ENCODE results near the gene NKX1-1. TPM values are rescaled to one million over a fixed set of nuclear protein-coding genes. Genes with fewer than 3 reads are reported as not detected.

Gene NKX1-1
- polyA plus RNA-seq, 1 experiment = not detected

DNA sequence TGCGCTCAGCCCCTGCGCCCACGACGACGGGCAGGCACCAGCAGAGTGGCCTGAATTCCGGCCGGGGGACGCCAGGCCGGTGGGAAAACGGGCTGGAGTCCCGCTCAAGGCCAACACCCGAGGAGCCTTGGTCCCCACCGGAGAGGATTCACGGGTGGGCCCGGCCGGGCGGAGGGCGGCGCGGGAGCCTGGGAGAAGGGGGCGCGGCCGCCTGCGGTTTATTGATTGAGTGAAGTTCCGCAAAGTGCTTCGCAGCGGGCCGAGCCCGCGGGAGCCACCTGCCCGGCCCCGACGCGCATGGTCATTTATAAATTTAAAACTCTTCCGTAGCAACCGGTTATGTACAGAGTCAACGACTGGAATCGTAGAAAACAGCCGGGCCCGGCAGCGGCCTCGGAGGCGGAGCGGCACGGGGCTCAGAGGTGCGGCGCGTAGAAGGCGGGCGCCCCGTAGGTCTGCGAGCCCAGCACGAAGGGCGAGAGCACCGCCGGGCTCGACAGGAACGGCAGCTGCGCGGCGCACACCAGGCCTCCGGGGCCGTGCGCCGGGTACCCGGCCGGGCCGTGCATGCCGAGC lies 3.6 kb downstream of the NKX1-1 start:
- TF ChIP-seq CTCF (IDR thresholded peaks at IDR 0.05; ENCODE audit: insufficient read depth, low read depth, low read length) = no peak

GRCh38 chr4:1402021-1402515 lies 4.2 kb downstream of the NKX1-1 start:
- Histone ChIP-seq H3K4me3 (ENCODE audit: low read depth, low read length) (no peak overlapping the region), H3K36me3 (ENCODE audit: control insufficient read depth, insufficient read depth, low read length) (no peaks in the 10 kb centered on the region), H3K27me3 (ENCODE audit: control insufficient read depth, insufficient read depth, low read length) (peaks cover 33% of the 10 kb centered on the region)
- no peak for DNase-seq (ENCODE audit: low read depth)
- ChIA-PET POLR2A (no interaction called here), CTCF (interaction anchor here (1.5 kb wide), 1 partner anchor 46 kb away, joined by 4 read pairs; no protein-coding TSS in a partner anchor)
- TF ChIP-seq CTCF (IDR thresholded peaks at IDR 0.05; ENCODE audit: insufficient read depth, low read depth, low read length) = no peak

More for the DNA sequence above, 3.6 kb downstream of the NKX1-1 start:
- Histone ChIP-seq H3K27me3 (ENCODE audit: control insufficient read depth, insufficient read depth, low read length) (peaks cover 35% of the 10 kb centered on the region), H3K36me3 (ENCODE audit: control insufficient read depth, insufficient read depth, low read length) (no peaks in the 10 kb centered on the region), H3K4me3 (ENCODE audit: low read depth, low read length) (no peak overlapping the region)
- DNase-seq (ENCODE audit: low read depth) = no peak
- ChIA-PET CTCF (interaction anchor here (1.5 kb wide), 1 partner anchor 46 kb away, joined by 4 read pairs; no protein-coding TSS in a partner anchor), POLR2A (no interaction called here)

DNA sequence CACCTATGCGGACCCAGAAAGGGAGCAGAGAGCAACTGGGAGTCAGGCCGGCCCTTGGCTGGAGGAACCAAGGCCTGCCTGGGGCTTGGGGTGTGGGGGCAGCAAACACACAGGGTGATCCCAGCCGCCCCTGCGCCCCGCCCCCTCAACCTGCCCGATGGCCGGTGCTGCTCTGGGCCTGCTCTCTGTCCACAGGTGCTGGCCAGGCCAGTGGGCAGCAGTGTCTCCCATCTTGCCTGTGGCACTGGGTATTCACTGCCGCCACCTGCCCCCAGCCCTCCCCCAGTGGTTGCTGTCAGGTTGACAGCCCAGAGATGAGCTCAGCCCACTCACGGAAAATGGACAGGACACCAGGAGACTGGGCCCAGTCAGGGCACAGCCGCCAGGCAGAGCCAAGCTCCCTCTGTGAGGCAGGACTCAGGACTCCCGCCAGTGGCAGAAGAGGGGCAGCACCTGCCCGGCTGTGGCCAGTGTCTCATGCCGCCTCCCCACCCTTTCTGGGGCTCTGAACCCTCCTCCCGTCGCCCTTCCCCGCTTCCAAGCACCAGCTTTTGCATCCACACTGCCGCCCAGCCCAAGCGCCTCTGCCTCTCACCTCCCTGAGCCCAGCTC lies 4.7 kb downstream of the NKX1-1 start:
- Histone ChIP-seq H3K36me3 (ENCODE audit: control insufficient read depth, insufficient read depth, low read length) (no peaks in the 10 kb centered on the region), H3K4me3 (ENCODE audit: low read depth, low read length) (no peak overlapping the region), H3K27me3 (ENCODE audit: control insufficient read depth, insufficient read depth, low read length) (peaks cover 33% of the 10 kb centered on the region)
- ChIA-PET CTCF (interaction anchor here (1.5 kb wide), 1 partner anchor 45 kb away, joined by 4 read pairs; no protein-coding TSS in a partner anchor), POLR2A (no interaction called here)
- DNase-seq (ENCODE audit: low read depth) = no peak
- TF ChIP-seq CTCF (IDR thresholded peaks at IDR 0.05; ENCODE audit: insufficient read depth, low read depth, low read length) = no peak

DNA sequence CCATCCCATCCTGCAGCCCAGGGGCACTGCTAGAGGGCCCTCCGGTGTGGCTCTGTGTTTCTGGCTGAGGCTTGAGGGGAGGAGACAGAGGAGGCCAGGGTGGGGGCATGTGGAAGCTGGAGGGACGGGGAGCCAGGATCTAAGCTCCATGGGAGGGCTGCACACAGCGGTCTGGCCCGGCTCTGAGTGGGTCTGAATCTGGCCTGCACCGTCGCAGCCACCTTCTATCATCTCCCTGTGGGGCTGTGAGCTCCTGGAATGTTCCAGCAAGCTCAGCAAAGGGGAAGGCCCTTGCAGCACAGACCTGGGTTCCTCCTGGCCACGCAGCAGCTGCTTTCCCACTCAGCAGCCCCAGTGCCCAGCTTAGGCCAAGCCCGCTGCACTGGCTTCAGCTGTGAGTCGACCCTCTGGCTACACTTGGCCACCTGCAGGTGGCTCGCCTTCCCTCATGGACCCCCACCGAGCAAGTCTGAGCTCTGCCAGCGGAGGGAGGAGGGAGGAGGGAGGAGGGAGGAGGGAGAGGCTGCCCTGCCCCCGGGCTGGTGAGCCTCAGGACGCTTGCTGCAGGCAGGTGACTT lies 5.3 kb downstream of the NKX1-1 start:
- ChIA-PET POLR2A (no interaction called here), CTCF (interaction anchor here (1.4 kb wide), 1 partner anchor 11 kb away, joined by 4 read pairs; no protein-coding TSS in a partner anchor)
- Histone ChIP-seq H3K4me3 (ENCODE audit: low read depth, low read length) (no peak overlapping the region), H3K27me3 (ENCODE audit: control insufficient read depth, insufficient read depth, low read length) (peaks cover 31% of the 10 kb centered on the region), H3K36me3 (ENCODE audit: control insufficient read depth, insufficient read depth, low read length) (no peaks in the 10 kb centered on the region)
- no peak for DNase-seq (ENCODE audit: low read depth)
- no peak for TF ChIP-seq CTCF (IDR thresholded peaks at IDR 0.05; ENCODE audit: insufficient read depth, low read depth, low read length)

GRCh38 chr4:1400191-1400805 lies 5.9 kb downstream of the NKX1-1 start:
- CTCF ChIA-PET = interaction anchor here (1.4 kb wide), 1 partner anchor 11 kb away, joined by 4 read pairs; no protein-coding TSS in a partner anchor
- no peaks in the 10 kb centered on the region for H3K36me3 ChIP-seq (ENCODE audit: control insufficient read depth, insufficient read depth, low read length)
- H3K4me3 ChIP-seq (ENCODE audit: low read depth, low read length) = no peak overlapping the region
- no peak for DNase-seq (ENCODE audit: low read depth)
- TF ChIP-seq CTCF (IDR thresholded peaks at IDR 0.05; ENCODE audit: insufficient read depth, low read depth, low read length) = no peak
- H3K27me3 ChIP-seq (ENCODE audit: control insufficient read depth, insufficient read depth, low read length) = peaks cover 28% of the 10 kb centered on the region
- POLR2A ChIA-PET = no interaction called here

Data from BJ (cell line).